NOMO-1 treated with DMSO at 0.1 percent for 48 hours (cell line): ENCODE data around the gene GNPTG.
A peak's percentile ranks its signal among the peaks of the same experiment; 100 is the strongest.

Experiments used
- DNase-seq: peaks from one replicate; lab custom pipeline; 2025; ENCODE audit not compliant: unreplicated experiment; lab: John Stamatoyannopoulos, UW

GNPTG gene

GRCh38 chr16:1392826-1393225, 41.1 kb downstream of the GNPTG start:
- DNase-seq, result no peak

- no peak for DNase-seq
Observed at GRCh38 chr16:1393613-1394176, 42.0 kb downstream of the GNPTG start.

DNA sequence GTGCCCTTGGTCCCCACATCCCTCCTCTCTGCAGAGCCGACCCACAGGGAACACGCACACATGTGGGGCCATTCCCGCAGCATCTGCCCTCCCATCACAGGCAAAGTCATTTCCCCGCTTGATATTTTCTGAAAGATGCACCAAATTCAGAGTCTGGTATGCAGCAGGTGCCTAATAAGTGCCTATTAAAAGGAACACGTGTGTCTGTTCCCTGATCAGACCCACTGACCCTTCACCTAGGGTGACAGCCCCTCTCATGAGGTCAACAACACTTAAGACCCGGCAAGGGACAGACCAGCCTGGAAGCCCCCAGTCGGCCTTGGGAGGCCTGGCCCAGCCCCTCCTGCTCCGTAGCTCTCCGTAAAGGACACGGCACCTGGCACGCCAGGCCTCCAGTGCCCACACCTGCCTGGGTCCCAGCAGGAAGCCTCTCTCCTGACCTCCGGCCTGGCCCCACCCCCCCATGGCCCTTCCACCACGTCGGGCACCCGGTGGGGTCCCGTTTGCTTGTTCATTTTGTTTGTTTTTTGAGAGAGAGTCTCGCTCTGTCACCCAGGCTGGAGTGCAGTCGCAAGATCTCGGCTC, 42.7 kb downstream of the GNPTG start:
- DNase-seq, result no peak

DNA sequence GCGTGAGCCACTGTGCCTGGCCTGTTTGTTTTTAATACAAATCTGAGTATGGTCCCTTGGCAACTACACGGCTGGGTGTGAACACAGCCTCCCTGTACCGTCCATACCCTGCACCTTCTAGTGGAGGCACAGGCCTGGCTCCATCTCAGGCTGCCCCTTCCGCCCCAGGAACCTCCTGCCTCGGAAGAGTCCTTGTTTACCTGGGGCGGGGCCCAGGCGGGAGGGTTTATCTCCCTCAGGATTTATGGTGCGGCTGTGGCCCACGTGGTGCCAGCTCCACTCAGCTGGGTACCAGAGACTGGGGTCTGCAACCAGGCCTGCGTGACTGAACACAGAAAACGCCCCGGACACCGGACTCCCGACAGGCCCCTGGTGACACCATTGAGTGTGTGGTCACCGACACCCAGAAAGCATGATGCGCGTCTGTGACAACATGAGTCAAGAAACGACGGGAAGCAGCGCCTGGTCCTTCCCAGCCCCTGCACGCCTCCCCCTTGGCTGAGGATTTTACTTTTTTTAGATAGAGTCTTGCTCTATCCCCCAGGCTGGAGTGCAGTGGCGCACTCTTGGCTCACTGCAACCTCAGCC, 43.8 kb downstream of the GNPTG start:
- DNase-seq, result no peak

DNA sequence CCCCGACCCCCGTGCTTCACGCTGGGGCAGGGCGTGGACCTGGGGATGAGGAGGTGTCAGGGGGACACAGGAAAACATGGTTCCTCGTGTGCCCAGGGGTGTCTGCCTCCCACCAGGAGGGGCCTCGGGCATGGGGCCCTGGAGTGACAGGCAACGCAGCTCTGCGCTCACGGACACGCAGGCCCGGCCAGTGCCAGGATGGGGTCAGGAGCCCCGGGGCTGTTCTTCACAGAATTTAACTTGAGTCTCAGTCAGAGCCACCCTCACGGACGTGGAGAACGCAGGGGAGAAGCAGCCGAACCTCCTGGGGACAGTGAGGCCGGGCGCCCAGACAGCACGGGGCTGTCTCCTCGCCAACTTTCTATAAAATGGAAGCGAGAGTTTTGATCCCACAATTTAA, 46.0 kb downstream of the GNPTG start:
- no peak for DNase-seq

- DNase-seq, result no peak
Observed at GRCh38 chr16:1398351-1398750, 46.6 kb downstream of the GNPTG start.

DNA sequence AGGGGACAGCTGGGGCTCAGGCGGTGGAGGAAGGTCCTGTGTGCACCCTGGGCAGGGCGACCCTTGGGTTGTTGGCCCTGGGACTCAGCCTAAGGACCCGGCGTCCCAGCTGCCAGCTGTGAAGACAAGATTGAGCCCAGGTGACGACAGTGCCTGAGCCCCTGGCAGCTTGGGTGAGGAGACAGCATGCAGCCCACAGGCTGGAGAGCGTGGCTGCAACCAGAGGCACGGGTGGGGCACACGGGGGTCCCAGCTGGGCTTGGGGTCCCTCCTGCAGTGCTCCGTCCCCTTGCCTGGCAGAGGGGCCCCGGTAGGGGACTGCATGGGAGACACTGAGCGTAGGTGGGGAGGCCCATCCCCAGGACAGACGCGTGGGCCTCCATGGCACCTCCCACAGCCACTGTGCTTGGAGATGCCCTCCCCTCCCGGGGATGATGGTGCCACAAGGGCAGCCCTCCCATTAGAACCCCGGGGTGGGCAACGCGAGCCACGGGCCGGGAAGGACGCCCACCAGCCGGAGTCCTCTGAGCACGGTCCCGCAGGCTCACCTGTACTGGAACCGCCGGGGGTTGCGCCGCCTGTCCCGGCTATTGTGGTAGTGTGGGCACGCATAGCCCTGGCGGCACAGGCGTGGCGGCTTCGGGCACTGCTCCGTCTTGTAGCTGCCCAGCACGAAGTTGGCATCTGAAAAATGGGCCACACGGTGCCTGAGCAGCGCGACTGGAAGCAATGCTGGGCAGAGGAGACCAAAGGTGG, 47.3 kb downstream of the GNPTG start:
- DNase-seq, result no peak

DNA sequence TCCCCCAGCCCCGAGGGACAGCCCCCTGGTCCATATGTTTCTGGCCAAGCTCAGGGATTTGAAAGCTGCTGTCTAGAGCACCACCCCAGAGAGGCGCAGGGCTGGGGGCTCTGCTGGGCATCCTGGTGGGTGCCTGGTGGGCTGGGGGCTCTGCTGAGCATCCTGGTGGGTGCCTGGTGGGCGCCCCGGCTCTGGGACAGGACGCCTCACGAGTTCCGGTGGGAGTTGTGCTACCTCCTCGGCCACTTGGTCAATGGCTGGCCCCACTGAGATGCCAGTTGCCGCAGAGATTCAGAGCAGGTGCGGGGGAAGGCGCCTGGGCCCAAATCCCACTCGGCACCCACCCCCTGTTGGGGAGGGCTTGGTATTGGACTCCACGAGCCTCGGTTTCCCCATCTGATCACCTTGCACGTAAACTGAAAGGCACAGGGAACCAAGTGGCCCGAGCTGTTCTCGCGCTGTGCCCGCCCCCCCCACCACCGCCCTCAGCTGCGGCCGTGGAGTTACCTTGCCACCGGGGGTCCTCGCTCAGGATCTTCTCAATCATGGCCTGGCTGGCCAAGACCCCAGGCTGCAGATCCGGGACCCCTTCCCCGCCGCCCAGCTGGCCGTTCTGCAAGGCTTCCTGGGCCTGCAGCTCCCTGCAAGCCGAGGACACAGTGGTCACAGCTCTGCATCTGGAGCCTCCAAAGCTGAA, 49.5 kb downstream of the GNPTG start:
- DNase-seq, result no peak

- no peak for DNase-seq
Observed at GRCh38 chr16:1401758-1402154, 50.0 kb downstream of the GNPTG start.

DNA sequence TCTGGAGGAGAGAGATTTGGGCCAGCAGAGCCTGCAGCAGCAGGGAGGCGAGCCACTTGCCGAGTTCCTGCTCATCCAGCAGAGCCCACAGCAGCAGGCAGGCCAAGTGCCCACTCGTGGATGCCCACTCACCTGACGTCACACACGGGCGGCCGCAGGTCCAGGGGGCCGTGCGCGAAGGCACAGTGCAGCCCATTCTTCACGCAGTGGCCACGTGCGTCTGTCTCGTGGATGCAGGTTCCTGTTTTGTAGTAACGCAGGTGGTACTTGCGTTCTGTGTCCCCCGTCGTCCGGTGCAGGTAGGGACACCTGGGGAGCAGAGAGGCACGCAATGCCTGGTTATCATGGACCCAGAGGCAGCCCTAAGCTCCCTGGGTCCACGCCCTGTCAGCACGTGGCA, 51.3 kb downstream of the GNPTG start:
- no peak for DNase-seq

- no peak for DNase-seq
Observed at GRCh38 chr16:1403733-1404132, 52.0 kb downstream of the GNPTG start.

DNA sequence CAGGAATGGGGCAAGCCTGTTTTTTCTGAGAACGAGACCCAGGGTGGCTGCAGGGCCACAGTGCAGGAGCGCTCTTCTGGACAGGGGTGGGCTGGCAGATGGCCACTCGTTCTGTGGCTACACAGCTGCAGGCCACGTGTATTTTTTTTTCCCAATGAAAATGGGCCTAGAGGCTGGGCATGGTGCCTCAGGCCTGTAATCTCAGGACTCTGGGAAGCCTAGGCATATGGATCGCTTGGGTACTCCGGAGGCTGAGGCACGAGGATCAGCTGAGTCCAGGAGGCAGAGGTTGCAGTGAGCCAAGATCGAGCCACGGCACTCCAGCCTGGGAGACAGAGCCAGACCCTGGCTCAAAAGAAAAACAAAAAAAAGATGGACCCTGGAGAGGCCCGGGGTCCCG, 56.0 kb downstream of the GNPTG start:
- no peak for DNase-seq

DNA sequence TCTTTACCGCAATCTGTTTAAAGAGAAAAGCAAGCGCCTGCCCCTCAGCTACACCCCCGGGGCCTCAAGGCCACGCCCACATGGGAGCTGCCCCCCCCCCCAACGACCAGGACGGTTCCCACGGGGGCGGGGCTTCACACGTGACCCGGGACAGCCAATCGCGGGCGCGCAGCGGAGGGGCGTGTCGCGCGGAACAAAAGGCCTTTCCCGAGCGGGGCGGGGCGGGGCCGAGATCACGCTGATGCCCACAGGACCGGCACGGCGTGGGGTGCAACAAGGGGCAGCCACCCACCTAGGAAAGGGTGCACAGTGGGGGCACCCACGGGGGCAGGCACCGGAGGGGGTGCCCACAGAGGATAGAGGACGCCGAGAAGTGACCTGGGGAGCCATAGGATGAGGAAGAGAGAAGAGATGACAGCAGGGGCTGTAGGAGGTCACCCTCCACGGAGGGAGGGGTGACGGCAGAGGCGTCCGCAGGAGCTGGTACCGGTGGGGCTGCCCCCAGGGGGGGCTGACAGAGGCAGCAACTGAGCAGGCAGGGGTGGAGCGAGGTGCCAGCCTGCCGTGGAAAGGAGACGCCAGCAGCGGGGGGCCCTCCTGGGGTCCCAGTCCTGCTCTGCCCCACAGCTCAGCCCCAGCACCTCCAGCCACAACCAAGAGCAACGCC, 56.6 kb downstream of the GNPTG start:
- peak; percentile 76 for DNase-seq

DNA sequence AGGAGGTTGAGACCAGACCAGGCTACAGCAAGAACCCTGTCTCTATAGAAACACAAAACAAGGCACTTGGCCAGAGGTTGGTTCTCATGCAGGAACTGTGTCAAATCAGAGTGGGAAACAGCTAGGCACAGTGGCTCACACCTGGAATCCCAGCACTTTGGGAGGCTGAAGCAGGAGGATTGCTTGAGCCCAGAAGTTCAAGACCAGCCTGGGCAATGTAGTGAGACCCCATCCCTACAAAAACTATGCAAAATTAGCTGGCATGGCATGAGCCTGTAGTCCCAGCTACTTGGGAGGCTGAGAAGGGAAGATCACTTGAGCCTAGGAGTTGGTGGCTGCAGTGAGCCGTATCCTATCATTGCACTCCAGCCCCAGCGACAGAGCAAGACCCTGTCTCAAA, 61.1 kb downstream of the GNPTG start:
- DNase-seq, result no peak
